ENCODE results near the gene TTI1. TPM values are rescaled to one million over a fixed set of nuclear protein-coding genes. Genes with fewer than 3 reads are reported as not detected.

The TTI1 gene
- total and polyA plus RNA-seq, 2 experiments from 2014 or later = 17.8 to 56.4 TPM

- peaks cover 1% of the 10 kb centered on the region for H3K27me3 Mint-ChIP-seq (ENCODE audit: insufficient read depth, low read depth, poor library complexity)
- Histone ChIP-seq H3K27ac (ENCODE audit: low read depth) (no peak overlapping the region), H3K36me3 (ENCODE audit: insufficient read depth) (no peaks in the 10 kb centered on the region), H3K27me3 (ENCODE audit: insufficient read depth) (no peaks in the 10 kb centered on the region), H3K4me3 (no peak overlapping the region), H3K4me1 (ENCODE audit: insufficient read depth) (no peaks in the 10 kb centered on the region), H3K4me2 (no peak overlapping the region), H3K79me2 (replicated peaks; ENCODE audit: insufficient read depth) (no peaks in the 10 kb centered on the region), H2AFZ (no peak overlapping the region), H4K20me1 (replicated peaks; ENCODE audit: insufficient read depth) (no peaks in the 10 kb centered on the region), H3F3A (replicated peaks; ENCODE audit: low read depth) (no peaks in the 10 kb centered on the region), H3K9me2 (ENCODE audit: insufficient read depth) (no peaks in the 10 kb centered on the region)
- H3K4me1 Mint-ChIP-seq = peaks cover 7% of the 10 kb centered on the region
- H3K27ac Mint-ChIP-seq = no peak overlapping the region
- DNase-seq (ENCODE audit: low spot score) (no peak), ATAC-seq (no peak)
- no peak for TF ChIP-seq ZNF462 (CRISPR knock-in tag; IDR thresholded peaks at IDR 0.05)
- no peak for TF ChIP-seq ETS1 (IDR thresholded peaks at IDR 0.05)
- TF ChIP-seq CTCF (conservative IDR thresholded peaks at IDR 0.05; ENCODE audit: low read depth in 2 of 2) = no peak
- no peak for TF ChIP-seq REST (IDR thresholded peaks at IDR 0.05; ENCODE audit: unreplicated experiment)
- no peak for TF ChIP-seq POLR2AphosphoS5 (IDR thresholded peaks at IDR 0.05; ENCODE audit: low read depth)
- TF ChIP-seq ZNF331 (CRISPR knock-in tag; IDR thresholded peaks at IDR 0.05; ENCODE audit: low read depth) = no peak
- no peak for TF ChIP-seq JUNB (IDR thresholded peaks at IDR 0.05; ENCODE audit: unreplicated experiment)
- no peak for TF ChIP-seq EZH2phosphoT487 (IDR thresholded peaks at IDR 0.05; ENCODE audit: unreplicated experiment)
- no peak for TF ChIP-seq EZH2 (IDR thresholded peaks at IDR 0.05; ENCODE audit: low read depth, unreplicated experiment)
- TF ChIP-seq NANOG (IDR thresholded peaks at IDR 0.05; ENCODE audit: borderline replicate concordance) = no peak
- TF ChIP-seq STAT1 (IDR thresholded peaks at IDR 0.05; ENCODE audit: unreplicated experiment) = no peak
- TF ChIP-seq CREB1 (CRISPR knock-in tag; IDR thresholded peaks at IDR 0.05; ENCODE audit: low read depth) = no peak
- TF ChIP-seq ZNF114 (CRISPR knock-in tag; IDR thresholded peaks at IDR 0.05) = no peak
- no peak overlapping the region for H3K4me3 Mint-ChIP-seq
- no peaks in the 10 kb centered on the region for H3K36me3 Mint-ChIP-seq (ENCODE audit: low read depth)
- H3K9me3 Mint-ChIP-seq = no peaks in the 10 kb centered on the region
Observed at GRCh38 chr20:37954190-37954589, 79.1 kb downstream of the TTI1 start.
